Urinary bladder (tissue), 4 donors: ENCODE results near the gene SPATS2L. TPM values are rescaled to one million over a fixed set of nuclear protein-coding genes. Genes with fewer than 3 reads are reported as not detected.

Experiments
- DNase-seq: peaks from one replicate; pipeline ENCODE4 v3.0.0-alpha.2; 2015; ENCODE audit errors: extremely low spot score
- H3K27ac ChIP-seq: one replicate; pipeline ENCODE4 v1.5.1; 2013; ENCODE audit warnings: low read depth, mild to moderate bottlenecking, moderate library complexity
- H3K36me3 ChIP-seq: one replicate; pipeline ENCODE4 v1.6.1; 2013; ENCODE audit warnings: mild to moderate bottlenecking, moderate library complexity; ENCODE audit not compliant: insufficient read depth
- H3K4me1 ChIP-seq: one replicate; pipeline ENCODE4 v1.6.1; 2013; ENCODE audit warnings: mild to moderate bottlenecking, moderate library complexity; ENCODE audit not compliant: insufficient read depth
- H3K4me3 ChIP-seq: one replicate; pipeline ENCODE4 v1.5.1; 2013; ENCODE audit warnings: low read depth, low read length
- WGBS: extraction: QIAGEN DNeasy Blood & Tissue Kit; methylation state at CpG from one replicate; pipeline ENCODE4 v1.1.7; 2013; 5-methylcytosine and 5-hydroxymethylcytosine counted together
- polyA plus RNA-seq: library from polyadenylated mRNA; stranded (reverse); fragments of 200-250 nt; gene quantifications from one replicate; pipeline ENCODE4 v1.2.3, GENCODE V29; 2013
- total RNA-seq: library from RNA; depleted of rRNA; stranded (reverse); fragments of >200 nt; gene quantifications from one replicate; pipeline ENCODE4 v1.2.3, GENCODE V29; 2014
- donor health status: healthy with polysubstance abuse.
- donor health status: healthy.

Gene SPATS2L
- total and polyA plus RNA-seq, 2 donors = 57.7 to 128 TPM

- WGBS = 64% methylated on average over 4 of the region's 4 CpGs
- Histone ChIP-seq H3K4me1 (peaks cover 5% of the 10 kb centered on the region), H3K27ac (peak overlapping the region; percentile 66), H3K4me3 (no peak overlapping the region), H3K36me3 (no peaks in the 10 kb centered on the region)
- no peak for DNase-seq
Measured at GRCh38 chr2:200319548-200320337, 13.2 kb downstream of the SPATS2L start.

GRCh38 chr2:200320344-200320743 is 13.9 kb downstream of the SPATS2L start:
- H3K27ac ChIP-seq = no peak overlapping the region
- H3K4me1 ChIP-seq = peaks cover 5% of the 10 kb centered on the region
- WGBS = 71% methylated on average over 2 of the region's 2 CpGs
- no peak for DNase-seq
- no peak overlapping the region for H3K4me3 ChIP-seq
- H3K36me3 ChIP-seq = no peaks in the 10 kb centered on the region

- H3K27ac ChIP-seq = no peak overlapping the region
- WGBS = 68% methylated on average over 3 of the region's 3 CpGs
- H3K4me1 ChIP-seq = peaks cover 5% of the 10 kb centered on the region
- no peaks in the 10 kb centered on the region for H3K36me3 ChIP-seq
- H3K4me3 ChIP-seq = no peak overlapping the region
- no peak for DNase-seq
Measured at GRCh38 chr2:200320991-200321390, 14.5 kb downstream of the SPATS2L start.

DNA sequence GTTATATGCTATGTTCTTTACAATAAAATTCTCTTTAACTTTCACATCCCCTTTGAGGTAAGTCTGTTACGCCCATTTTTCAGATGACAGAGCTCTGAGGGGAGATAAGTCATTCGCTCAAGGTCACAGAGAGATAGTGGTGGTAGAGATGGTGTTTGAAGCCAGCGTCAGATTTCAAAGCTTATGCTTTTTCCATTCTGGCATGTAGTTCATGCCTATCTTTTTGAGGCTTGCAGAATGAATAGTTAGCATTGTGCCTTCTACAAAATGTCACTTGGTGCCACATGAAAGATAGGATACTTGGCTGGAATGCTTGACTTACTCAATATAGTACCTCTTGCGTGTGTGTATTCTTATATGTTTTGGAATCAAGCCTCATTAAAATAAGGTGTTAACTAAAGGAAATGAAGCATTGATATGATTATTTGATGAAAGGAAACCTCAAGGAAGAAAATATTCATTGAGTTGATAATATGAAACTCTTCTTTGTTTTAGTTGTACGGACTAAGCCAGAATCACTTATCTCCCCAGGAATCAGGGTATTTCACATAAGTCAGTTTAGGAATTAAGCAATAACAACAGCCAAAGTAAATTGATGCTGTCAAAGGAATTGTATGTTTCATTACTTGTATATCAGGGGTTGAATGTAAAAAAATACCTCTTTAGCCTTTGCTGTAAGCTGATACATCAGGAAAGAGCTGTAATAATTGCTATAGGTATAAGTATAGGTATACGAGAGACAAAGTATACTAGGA is 15.5 kb downstream of the SPATS2L start:
- H3K27ac ChIP-seq = no peak overlapping the region
- WGBS = 89% methylated on average over 6 of the region's 6 CpGs
- H3K36me3 ChIP-seq = no peaks in the 10 kb centered on the region
- H3K4me1 ChIP-seq = peaks cover 2% of the 10 kb centered on the region
- H3K4me3 ChIP-seq = no peak overlapping the region
- no peak for DNase-seq

GRCh38 chr2:200322607-200323006 is 16.1 kb downstream of the SPATS2L start:
- H3K27ac ChIP-seq = no peak overlapping the region
- WGBS = 74% methylated on average over 1 of the region's 1 CpG
- no peak overlapping the region for H3K4me3 ChIP-seq
- H3K4me1 ChIP-seq = peaks cover 2% of the 10 kb centered on the region
- H3K36me3 ChIP-seq = no peaks in the 10 kb centered on the region
- no peak for DNase-seq

DNA sequence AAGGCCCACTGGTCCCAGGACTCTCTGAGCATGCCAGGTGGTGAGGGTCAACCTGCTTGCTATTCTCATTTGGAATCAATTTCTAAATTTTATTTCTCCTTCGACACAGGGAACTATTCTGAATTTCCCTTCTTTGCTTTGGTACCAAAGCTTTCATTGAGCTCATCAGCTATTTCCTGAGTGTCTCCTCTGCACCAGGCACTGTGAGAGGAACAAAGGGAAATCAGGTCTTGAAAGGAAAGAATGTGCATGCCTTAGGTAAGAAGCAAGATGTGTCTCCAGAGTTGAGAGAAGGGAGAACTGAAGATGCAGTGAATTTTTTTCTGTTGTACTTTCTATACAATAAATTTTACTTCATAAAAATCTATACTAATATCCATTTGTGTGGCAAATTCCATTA is 17.9 kb downstream of the SPATS2L start:
- no peak overlapping the region for H3K4me3 ChIP-seq
- H3K36me3 ChIP-seq = no peaks in the 10 kb centered on the region
- H3K4me1 ChIP-seq = peaks cover 1% of the 10 kb centered on the region
- WGBS = 81% methylated on average over 1 of the region's 1 CpG
- H3K27ac ChIP-seq = no peak overlapping the region
- no peak for DNase-seq

GRCh38 chr2:200329384-200329783 is 22.9 kb downstream of the SPATS2L start:
- no peak overlapping the region for H3K4me3 ChIP-seq
- WGBS = 86% methylated on average over 2 of the region's 2 CpGs
- no peak for DNase-seq
- H3K27ac ChIP-seq = no peak overlapping the region
- no peaks in the 10 kb centered on the region for H3K36me3 ChIP-seq
- H3K4me1 ChIP-seq = no peaks in the 10 kb centered on the region

DNA sequence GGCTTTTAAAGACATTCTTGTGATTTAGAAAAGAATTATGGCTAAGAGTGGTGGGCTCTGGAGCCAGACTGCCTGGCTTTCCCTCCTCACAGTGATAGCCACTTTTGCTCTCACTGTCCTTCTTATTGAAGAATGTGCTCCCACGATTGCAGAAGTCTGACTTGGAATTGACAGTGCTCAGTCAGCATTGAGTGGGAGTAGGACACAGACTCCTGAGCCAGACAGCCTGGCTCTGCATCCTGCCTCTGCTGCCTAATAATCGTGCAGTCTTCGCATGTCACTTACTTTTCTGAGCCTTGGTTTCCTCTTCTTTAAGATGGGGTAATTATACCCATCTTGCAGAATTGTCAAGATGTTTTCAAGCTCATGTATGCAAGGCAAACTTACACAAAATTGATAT is 23.3 kb downstream of the SPATS2L start:
- no peaks in the 10 kb centered on the region for H3K4me1 ChIP-seq
- WGBS = 65% methylated on average over 3 of the region's 3 CpGs
- no peak overlapping the region for H3K4me3 ChIP-seq
- H3K27ac ChIP-seq = no peak overlapping the region
- H3K36me3 ChIP-seq = no peaks in the 10 kb centered on the region
- no peak for DNase-seq

DNA sequence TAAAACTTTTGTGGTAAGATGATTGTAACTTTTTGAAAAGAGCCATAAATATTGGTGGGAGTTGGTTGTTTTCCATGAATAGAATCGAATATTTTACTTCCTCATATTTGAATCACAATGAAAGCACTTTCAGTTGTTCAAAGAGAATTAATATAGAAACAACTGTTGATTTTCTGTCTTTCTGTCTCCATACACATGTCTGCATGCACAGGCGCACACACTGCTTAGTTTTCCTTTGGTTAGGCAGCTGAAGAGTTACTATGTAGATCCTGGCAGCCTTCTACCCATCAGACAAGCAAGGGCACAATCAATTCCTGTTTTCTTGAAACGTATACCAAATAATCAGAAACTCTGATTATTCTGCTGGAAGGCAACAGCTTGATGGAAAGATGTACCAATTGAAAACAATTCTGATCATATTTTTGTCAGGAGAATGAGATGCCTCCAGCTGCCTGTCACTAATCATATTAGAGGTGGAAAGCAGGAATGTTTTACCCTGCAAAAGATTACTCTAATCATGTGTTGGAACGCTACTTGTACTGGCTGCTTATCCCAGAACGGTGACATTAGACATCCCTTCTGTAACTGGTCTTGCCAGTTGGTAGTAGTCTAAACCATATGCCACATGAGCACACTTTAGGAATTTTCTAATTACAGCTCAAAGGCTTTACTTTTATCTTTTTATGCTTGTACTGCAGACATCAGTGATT is 24.0 kb downstream of the SPATS2L start:
- no peak for DNase-seq
- no peaks in the 10 kb centered on the region for H3K4me1 ChIP-seq
- 65% methylated on average over 5 of the region's 5 CpGs for WGBS
- no peak overlapping the region for H3K4me3 ChIP-seq
- H3K36me3 ChIP-seq = no peaks in the 10 kb centered on the region
- no peak overlapping the region for H3K27ac ChIP-seq

- Histone ChIP-seq H3K4me1 (no peaks in the 10 kb centered on the region), H3K4me3 (no peak overlapping the region), H3K27ac (no peak overlapping the region), H3K36me3 (no peaks in the 10 kb centered on the region)
- 90% methylated on average over 2 of the region's 2 CpGs for WGBS
- DNase-seq = no peak
Measured at GRCh38 chr2:200331061-200331400, 24.5 kb downstream of the SPATS2L start.

- 96% methylated on average over 2 of the region's 2 CpGs for WGBS
- no peak overlapping the region for H3K27ac ChIP-seq
- H3K4me1 ChIP-seq = peaks cover 1% of the 10 kb centered on the region
Measured at GRCh38 chr2:200335657-200336056, 29.2 kb downstream of the SPATS2L start.

GRCh38 chr2:200336980-200337615 is 30.6 kb downstream of the SPATS2L start:
- WGBS = 46% methylated on average over 3 of the region's 3 CpGs
- peaks cover 1% of the 10 kb centered on the region for H3K4me1 ChIP-seq
- no peak overlapping the region for H3K27ac ChIP-seq
- DNase-seq = no peak
- H3K4me3 ChIP-seq = no peak overlapping the region
- H3K36me3 ChIP-seq = no peaks in the 10 kb centered on the region

More at GRCh38 chr2:200335657-200336056, 29.2 kb downstream of the SPATS2L start:
- H3K4me3 ChIP-seq = no peak overlapping the region
- DNase-seq = no peak
- H3K36me3 ChIP-seq = no peaks in the 10 kb centered on the region

DNA sequence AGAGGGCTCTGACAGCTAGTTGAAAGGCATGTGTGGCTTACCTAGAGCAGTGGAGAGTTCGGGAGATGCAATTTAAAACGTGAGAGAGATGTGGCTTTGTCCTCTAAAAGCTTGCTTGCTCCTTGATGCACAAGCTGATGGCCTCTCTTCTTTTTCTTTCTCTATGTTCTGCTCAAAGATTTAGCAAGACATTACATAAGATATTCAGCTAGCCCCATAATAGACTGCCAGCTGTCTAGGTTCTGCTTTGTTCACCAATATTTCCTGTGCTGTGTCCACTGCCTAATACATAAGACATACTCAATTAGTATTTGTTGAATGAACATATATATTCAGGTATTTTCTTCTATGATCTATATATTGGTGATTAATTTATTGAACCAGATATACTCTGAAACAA is 31.1 kb downstream of the SPATS2L start:
- Histone ChIP-seq H3K27ac (no peak overlapping the region), H3K36me3 (no peaks in the 10 kb centered on the region), H3K4me3 (no peak overlapping the region), H3K4me1 (peaks cover 1% of the 10 kb centered on the region)
- 65% methylated on average over 2 of the region's 2 CpGs for WGBS
- no peak for DNase-seq
